IPS-18a (cell line): ENCODE measurements around the gene ZMYND19.
"Not testable (repeated sequence)": the region's sequence is repeated elsewhere in the genome, so short reads cannot be mapped to it uniquely, and the experiment has no call there.

ENCODE experiments used
- H3K27ac ChIP-seq: one replicate; pipeline ENCODE4 v1.5.1; 2013; ENCODE audit warnings: low read length
- H3K27me3 ChIP-seq: one replicate; pipeline ENCODE4 v1.6.1; 2013; ENCODE audit warnings: mild to moderate bottlenecking, low read length; ENCODE audit not compliant: control insufficient read depth, insufficient read depth
- H3K36me3 ChIP-seq: one replicate; pipeline ENCODE4 v1.6.1; 2013; ENCODE audit warnings: low read depth, low read length; ENCODE audit not compliant: control insufficient read depth
- H3K4me1 ChIP-seq: one replicate; pipeline ENCODE4 v1.6.1; 2013; ENCODE audit warnings: low read depth, low read length; ENCODE audit not compliant: control insufficient read depth
- H3K4me3 ChIP-seq: one replicate; pipeline ENCODE4 v1.5.1; 2013; ENCODE audit warnings: low read length
- H3K9ac ChIP-seq: one replicate; pipeline ENCODE4 v1.6.1; 2013; ENCODE audit warnings: mild to moderate bottlenecking, low read length, moderate library complexity
- H3K9me3 ChIP-seq: one replicate; pipeline ENCODE4 v1.6.1; 2013; ENCODE audit warnings: low read depth, low read length; ENCODE audit not compliant: control insufficient read depth

ZMYND19 gene

GRCh38 chr9:137547687-137548543, 42.4 kb downstream of the ZMYND19 start:
- H3K36me3 ChIP-seq: no peaks in the 10 kb centered on the region
- no peak overlapping the region for H3K27ac ChIP-seq
- no peak overlapping the region for H3K4me3 ChIP-seq
- no peaks in the 10 kb centered on the region for H3K27me3 ChIP-seq
- H3K9me3 ChIP-seq: no peaks in the 10 kb centered on the region
- H3K9ac ChIP-seq: no peak overlapping the region
- no peaks in the 10 kb centered on the region for H3K4me1 ChIP-seq

GRCh38 chr9:137545123-137545522, 45.2 kb downstream of the ZMYND19 start:
- no peaks in the 10 kb centered on the region for H3K27me3 ChIP-seq
- H3K9ac ChIP-seq: no peak overlapping the region

GRCh38 chr9:137544176-137544760, 46.0 kb downstream of the ZMYND19 start:
- no peaks in the 10 kb centered on the region for H3K4me1 ChIP-seq
- H3K27me3 ChIP-seq: no peaks in the 10 kb centered on the region
- no peaks in the 10 kb centered on the region for H3K36me3 ChIP-seq
- no peak overlapping the region for H3K9ac ChIP-seq
- no peaks in the 10 kb centered on the region for H3K9me3 ChIP-seq
- H3K27ac ChIP-seq: no peak overlapping the region
- no peak overlapping the region for H3K4me3 ChIP-seq

More at GRCh38 chr9:137545123-137545522, 45.2 kb downstream of the ZMYND19 start:
- H3K27ac ChIP-seq: no peak overlapping the region
- H3K9me3 ChIP-seq: no peaks in the 10 kb centered on the region
- H3K4me1 ChIP-seq: no peaks in the 10 kb centered on the region
- no peaks in the 10 kb centered on the region for H3K36me3 ChIP-seq
- no peak overlapping the region for H3K4me3 ChIP-seq

GRCh38 chr9:137543237-137543963, 46.9 kb downstream of the ZMYND19 start:
- Histone ChIP-seq H3K36me3 (no peaks in the 10 kb centered on the region), H3K4me3 (no peak overlapping the region), H3K9me3 (no peaks in the 10 kb centered on the region), H3K4me1 (no peaks in the 10 kb centered on the region), H3K27ac (no peak overlapping the region), H3K9ac (no peak overlapping the region), H3K27me3 (no peaks in the 10 kb centered on the region)

- H3K27me3 ChIP-seq: no peaks in the 10 kb centered on the region
These were observed 47.8 kb downstream of the ZMYND19 start for GRCh38 chr9:137542486-137542885.

GRCh38 chr9:137540536-137540935, 49.8 kb downstream of the ZMYND19 start:
- no peak overlapping the region for H3K4me3 ChIP-seq
- no peaks in the 10 kb centered on the region for H3K27me3 ChIP-seq
- no peak overlapping the region for H3K27ac ChIP-seq
- no peaks in the 10 kb centered on the region for H3K9me3 ChIP-seq
- no peaks in the 10 kb centered on the region for H3K4me1 ChIP-seq
- no peaks in the 10 kb centered on the region for H3K36me3 ChIP-seq
- no peak overlapping the region for H3K9ac ChIP-seq

More at GRCh38 chr9:137542486-137542885, 47.8 kb downstream of the ZMYND19 start:
- H3K27ac ChIP-seq: no peak overlapping the region
- no peaks in the 10 kb centered on the region for H3K9me3 ChIP-seq
- H3K4me1 ChIP-seq: no peaks in the 10 kb centered on the region
- no peaks in the 10 kb centered on the region for H3K36me3 ChIP-seq
- H3K4me3 ChIP-seq: no peak overlapping the region
- H3K9ac ChIP-seq: no peak overlapping the region

- Histone ChIP-seq H3K27ac (no peak overlapping the region), H3K36me3 (no peaks in the 10 kb centered on the region), H3K4me1 (peaks cover 3% of the 10 kb centered on the region), H3K4me3 (no peak overlapping the region), H3K9ac (no peak overlapping the region), H3K27me3 (no peaks in the 10 kb centered on the region), H3K9me3 (no peaks in the 10 kb centered on the region)
These were observed 52.3 kb downstream of the ZMYND19 start for GRCh38 chr9:137538058-137538457.

- not testable (repeated sequence) for H3K9me3 ChIP-seq, H3K27ac ChIP-seq
These were observed 53.6 kb downstream of the ZMYND19 start for GRCh38 chr9:137536594-137537131.

GRCh38 chr9:137535120-137535428, 55.2 kb downstream of the ZMYND19 start:
- peaks cover 3% of the 10 kb centered on the region for H3K4me1 ChIP-seq
- no peak overlapping the region for H3K27ac ChIP-seq
- no peaks in the 10 kb centered on the region for H3K36me3 ChIP-seq
- H3K27me3 ChIP-seq: no peaks in the 10 kb centered on the region
- no peaks in the 10 kb centered on the region for H3K9me3 ChIP-seq
- H3K9ac ChIP-seq: no peak overlapping the region
- H3K4me3 ChIP-seq: no peak overlapping the region

More at GRCh38 chr9:137536594-137537131, 53.6 kb downstream of the ZMYND19 start:
- H3K4me3 ChIP-seq, H3K27me3 ChIP-seq, H3K9ac ChIP-seq, H3K36me3 ChIP-seq, H3K4me1 ChIP-seq: not testable (repeated sequence)

GRCh38 chr9:137534256-137535119, 55.8 kb downstream of the ZMYND19 start:
- no peaks in the 10 kb centered on the region for H3K36me3 ChIP-seq
- no peaks in the 10 kb centered on the region for H3K9me3 ChIP-seq
- H3K27ac ChIP-seq: no peak overlapping the region
- peaks cover 3% of the 10 kb centered on the region for H3K4me1 ChIP-seq
- no peak overlapping the region for H3K4me3 ChIP-seq
- H3K9ac ChIP-seq: no peak overlapping the region
- H3K27me3 ChIP-seq: no peaks in the 10 kb centered on the region
